NCI-H1417 (cell line): ENCODE results near the gene B3GALT6.
"Not testable (repeated sequence)": the region's sequence is repeated elsewhere in the genome, so short reads cannot be mapped to it uniquely, and the experiment has no call there.

Source experiments
- DNase-seq, 3 experiments: peaks; one replicate each; lab custom pipeline; 2025; lab: John Stamatoyannopoulos, UW

B3GALT6 gene

GRCh38 chr1:1244192-1244811 is 12.3 kb downstream of the B3GALT6 start:
- DNase-seq, result no peak

GRCh38 chr1:1245178-1245816 is 13.3 kb downstream of the B3GALT6 start:
- no peak for DNase-seq

- DNase-seq, result no peak
These were observed 14.0 kb downstream of the B3GALT6 start for GRCh38 chr1:1245817-1246576.

DNA sequence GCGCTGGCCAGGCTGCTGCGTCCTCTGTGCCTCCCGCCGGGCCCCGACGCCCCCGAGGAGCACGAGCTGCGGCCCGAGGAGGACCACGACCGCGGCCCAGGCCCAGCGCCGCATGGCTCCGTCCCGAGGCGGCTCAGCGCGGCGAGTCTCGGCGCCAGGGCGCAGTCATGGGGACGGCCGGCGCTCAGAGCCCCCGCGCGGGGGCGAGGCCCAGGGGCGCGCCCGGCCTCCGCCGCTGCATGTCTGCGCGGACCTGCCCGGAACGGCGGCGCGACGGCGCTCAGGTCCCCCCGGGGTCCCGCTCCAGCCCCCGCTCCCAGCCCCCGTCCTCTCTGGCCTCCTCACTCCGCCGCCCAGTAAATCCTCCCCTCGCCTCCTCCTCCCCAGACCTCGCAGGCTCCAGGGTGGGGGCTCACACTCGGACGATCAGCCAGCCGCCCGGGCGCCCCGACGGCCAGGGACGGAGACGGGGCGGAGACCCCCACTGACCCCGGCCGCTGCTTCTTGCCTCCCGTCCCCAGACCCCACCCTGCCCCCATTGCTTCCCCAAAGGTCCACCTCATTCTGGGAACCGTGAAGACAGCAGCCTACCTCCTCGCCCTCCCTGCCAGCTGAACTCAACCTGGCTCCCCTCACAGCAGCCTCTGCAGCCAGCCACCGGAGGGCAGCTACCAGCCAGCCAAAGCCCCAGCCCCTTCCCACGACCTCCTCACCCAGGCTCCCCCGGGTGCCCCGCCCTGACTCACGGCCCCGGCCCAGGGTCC is 14.7 kb downstream of the B3GALT6 start, which contains the start of gene C1QTNF12:
Gene C1QTNF12, minus strand, starts transcription at position 146 of the 764 bp plus-strand sequence. Its CDS starts 32 bp downstream, at position 114.
- no peak for DNase-seq

DNA sequence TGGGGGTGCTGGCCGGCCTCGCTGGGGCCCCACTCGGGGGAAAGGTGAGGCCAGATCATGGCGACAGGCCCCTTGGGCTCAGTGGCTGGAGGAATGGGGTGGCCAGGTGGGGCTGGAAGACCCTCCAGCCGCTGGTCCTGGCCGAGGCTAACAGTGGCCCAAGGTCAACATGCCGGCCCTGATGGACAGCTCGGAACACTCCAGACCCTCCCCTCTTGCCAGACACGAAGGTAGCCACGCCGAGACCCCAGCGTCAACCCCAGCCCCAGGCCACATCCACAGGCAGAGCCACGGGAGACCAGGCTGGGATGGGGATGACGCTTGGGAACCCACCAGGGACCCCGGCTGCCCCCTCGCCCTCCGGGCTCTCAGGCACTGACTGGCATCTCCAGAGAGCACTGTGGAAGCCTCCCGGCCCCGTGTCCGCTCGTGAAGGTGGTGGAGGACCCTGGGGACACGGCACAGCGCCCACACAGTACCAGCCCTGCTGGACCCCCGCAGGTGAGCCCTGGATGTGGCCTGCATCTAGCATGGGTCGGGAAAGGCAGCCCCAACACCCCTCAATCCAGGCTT is 15.4 kb downstream of the B3GALT6 start:
- DNase-seq, result no peak

- not testable (repeated sequence) for DNase-seq
These were observed 16.2 kb downstream of the B3GALT6 start for GRCh38 chr1:1248009-1248913.

DNA sequence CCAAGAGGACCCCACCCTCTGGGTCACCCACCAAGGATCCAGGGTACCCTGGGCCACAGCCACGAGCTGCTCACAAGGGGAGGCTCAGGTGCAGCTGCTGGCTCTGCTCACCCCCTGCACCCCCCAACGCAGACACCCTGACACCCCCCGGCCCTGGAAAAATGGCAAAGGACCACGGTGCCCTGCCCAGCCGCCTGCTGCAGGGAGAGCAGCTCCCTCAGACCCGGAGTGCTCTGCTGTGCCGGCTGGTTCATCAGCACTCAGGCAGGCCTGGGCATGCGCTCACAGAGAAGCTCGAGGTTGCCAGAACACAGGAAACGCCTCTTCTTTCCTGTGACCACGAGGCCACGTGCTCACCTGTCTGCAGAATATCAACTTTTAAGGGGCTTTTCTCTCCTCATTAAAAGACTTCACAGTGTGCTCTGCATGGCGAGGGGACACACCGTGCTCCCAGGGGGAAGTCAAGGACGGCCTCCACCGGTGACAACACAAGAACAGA is 18.8 kb downstream of the B3GALT6 start:
- peak in 2 of 3 experiments; percentile 55 to 66 for DNase-seq

GRCh38 chr1:1253314-1253713 is 21.3 kb downstream of the B3GALT6 start:
- no peak for DNase-seq

DNA sequence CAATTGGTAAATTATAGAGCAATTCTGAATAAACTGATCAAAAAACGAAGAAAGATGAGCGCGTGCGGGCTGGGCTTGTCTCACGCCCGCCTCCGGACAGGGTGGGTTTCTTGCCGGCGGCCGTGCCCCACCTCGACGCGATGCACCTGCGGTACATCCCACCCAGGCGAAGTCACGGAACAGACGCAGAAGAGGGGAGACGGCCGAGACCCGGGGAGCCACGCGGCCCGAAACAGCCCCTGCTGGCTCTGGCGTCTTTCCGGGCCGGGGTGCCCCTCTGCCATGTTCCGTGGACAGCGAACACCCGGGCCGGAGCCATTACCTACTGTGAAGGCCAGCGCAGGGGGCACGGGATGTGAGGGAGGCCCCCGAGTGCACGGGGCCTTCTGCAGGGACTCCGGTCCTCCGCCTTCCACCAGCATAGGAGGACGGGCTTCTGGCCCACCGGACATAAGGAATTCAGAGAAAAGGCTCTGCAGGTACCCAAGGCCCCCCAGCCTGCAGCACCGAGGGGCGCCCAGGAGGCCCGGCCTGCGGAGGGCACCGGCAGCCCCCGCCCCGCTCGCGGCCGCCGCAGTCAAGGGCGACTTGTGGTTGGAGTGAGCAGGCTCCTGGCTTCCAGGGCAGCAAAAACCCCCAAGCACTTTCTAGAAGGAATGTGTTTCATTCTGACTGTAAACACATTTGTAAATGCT is 22.1 kb downstream of the B3GALT6 start:
- DNase-seq, result no peak

DNA sequence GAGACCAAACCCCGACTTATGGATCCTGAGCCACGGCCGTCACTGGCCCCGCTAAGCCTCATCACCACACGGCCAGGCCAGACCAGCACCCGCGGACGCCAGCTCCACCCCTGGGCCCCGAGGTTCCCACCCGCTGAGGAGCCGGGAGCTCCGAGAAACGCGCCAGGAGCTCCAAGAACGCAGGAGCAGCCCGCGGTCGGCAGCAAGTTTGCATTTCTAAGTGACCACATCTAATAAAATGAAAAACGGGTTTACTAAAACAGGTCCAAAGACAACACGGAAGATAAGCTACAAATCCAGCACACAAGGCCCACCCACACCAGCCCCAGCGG is 22.6 kb downstream of the B3GALT6 start:
- no peak for DNase-seq

- no peak for DNase-seq
These were observed 23.0 kb downstream of the B3GALT6 start for GRCh38 chr1:1255078-1255477.

DNA sequence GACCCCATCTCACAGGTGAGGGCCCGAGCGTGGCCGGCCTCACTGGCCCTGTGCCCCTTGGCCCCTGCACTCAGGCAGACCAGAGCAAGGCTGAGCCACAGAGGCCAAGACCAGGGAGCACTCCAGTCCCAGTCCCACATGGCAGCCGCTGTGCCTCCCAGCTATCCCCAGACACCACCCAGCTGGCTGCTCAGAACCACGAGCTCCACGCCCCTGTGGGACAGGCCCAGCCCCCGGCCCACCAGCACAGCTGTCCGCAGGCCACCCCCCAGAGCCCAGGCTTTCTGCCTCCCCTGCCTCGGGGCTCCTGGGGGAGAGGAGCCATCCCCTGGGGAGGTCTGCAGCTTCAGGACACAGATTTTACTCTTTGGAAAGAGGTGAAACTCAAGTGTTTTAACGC is 23.6 kb downstream of the B3GALT6 start:
- no peak for DNase-seq

- DNase-seq, result no peak
These were observed 25.2 kb downstream of the B3GALT6 start for GRCh38 chr1:1256956-1257871.

- DNase-seq, result no peak
These were observed 27.1 kb downstream of the B3GALT6 start for GRCh38 chr1:1259119-1259488.

DNA sequence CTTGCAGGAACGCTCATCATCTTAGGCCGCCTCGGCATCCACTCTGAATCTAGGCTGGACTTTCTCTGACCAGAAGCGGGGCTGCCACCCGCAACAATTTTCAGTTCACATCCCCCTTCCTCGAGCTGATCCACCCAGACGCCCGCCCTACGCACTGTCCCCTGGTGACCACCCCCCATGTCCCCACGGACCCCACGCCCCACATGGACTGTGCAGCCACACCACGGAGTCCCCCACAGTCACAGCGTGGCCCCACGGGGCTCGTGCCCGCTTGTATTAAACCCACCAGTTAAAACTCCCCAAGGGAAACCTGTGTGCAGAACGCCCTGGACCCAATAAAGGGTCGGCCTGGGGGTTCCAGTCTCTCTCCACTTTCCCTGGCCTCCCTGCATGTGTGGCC is 27.5 kb downstream of the B3GALT6 start:
- DNase-seq, result no peak

- peak in 2 of 3 experiments; percentile 44 to 69 for DNase-seq
These were observed 28.0 kb downstream of the B3GALT6 start for GRCh38 chr1:1259951-1260600.

DNA sequence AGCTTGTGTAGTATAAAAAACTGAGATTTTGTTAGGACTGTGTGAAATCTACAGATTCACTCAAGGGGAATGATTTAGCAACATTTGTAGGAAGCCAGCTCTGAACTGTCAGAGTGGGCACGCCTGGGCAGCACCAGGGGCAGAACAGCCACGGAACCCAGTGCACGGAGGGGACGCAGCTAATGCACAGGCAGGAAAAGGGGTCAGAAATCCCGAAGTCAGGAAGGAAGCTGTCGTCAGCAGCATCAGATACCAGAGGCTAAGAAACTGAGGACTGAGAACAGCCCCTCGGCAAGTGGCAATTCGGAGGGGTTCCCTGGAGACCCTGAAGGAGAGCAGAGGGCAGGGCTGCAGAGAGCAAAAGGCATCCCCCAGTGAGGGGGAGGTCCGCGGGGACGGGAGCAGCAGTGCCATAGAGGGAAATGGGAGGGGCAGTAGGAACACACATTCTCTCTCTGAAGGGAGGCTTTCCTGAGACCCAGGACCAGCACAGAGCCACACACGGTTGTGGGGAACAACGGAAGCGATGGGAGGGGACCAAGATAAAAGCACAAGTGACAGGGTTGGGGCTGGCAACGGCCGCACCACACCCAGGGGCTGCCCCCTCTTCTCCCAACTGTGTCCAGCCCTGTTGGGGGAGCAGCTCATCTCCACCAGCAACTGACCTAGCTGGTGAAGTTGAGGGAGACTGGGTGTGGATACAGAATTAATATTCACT is 29.0 kb downstream of the B3GALT6 start:
- DNase-seq, result no peak

DNA sequence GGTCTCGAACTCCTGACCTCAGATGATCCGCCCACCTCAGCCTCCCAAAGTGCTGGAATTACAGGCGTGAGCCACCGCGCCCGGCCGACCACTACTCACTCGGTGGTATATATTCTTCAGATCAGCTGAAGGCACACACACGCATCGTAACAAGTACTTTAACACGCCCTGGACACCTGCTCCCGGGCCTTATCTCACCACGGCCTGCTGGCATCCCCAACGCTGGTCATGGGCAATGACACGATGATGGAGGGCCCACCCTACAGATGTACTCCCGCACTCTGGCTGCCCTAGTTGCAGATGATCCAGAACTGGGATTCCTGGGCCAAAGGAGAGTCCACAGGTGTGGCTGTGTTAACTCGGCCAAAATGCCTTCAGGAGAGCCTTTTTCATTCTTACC is 30.0 kb downstream of the B3GALT6 start:
- no peak for DNase-seq
